Measurements from ENCODE around the gene XYLT1. TPM values are rescaled to one million over a fixed set of nuclear protein-coding genes. Genes with fewer than 3 reads are reported as not detected.
"Not testable (repeated sequence)": the region's sequence is repeated elsewhere in the genome, so short reads cannot be mapped to it uniquely, and the experiment has no call there.

The XYLT1 gene
- total RNA-seq, 2 experiments from 2014 or later, result 59.4 to 60.4 TPM

DNA sequence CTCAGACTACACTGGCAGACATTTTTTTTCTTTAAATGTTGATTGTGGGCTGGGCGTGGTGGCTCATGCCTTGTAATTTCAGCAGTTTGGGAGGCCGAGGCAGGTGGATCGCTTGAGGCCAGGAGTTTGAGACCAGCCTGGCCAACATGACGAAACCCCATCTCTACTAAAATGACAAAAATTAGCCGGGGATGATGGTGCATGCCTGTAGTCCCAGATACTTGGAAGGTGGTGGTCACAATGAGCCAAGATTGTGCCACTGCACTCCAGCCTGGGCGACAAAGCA, 6.4 kb upstream of the XYLT1 start:
- H3K4me1 Mint-ChIP-seq (ENCODE audit: low read depth), result peaks cover 35% of the 10 kb centered on the region
- H3K27ac Mint-ChIP-seq; ATAC-seq; H3K9me3 Mint-ChIP-seq (ENCODE audit: insufficient read depth); H3K4me3 Mint-ChIP-seq; H3K36me3 Mint-ChIP-seq (ENCODE audit: low read depth); DNase-seq; POLR2A ChIA-PET: not testable (repeated sequence)
- CTCF ChIA-PET, result interaction anchor here (1.1 to 2.0 kb wide), 2 partner anchors 60 to 102 kb away, joined by 3 to 18 read pairs; no protein-coding TSS in a partner anchor
- H3K27me3 Mint-ChIP-seq (ENCODE audit: low read depth), result peaks cover 27% of the 10 kb centered on the region

DNA sequence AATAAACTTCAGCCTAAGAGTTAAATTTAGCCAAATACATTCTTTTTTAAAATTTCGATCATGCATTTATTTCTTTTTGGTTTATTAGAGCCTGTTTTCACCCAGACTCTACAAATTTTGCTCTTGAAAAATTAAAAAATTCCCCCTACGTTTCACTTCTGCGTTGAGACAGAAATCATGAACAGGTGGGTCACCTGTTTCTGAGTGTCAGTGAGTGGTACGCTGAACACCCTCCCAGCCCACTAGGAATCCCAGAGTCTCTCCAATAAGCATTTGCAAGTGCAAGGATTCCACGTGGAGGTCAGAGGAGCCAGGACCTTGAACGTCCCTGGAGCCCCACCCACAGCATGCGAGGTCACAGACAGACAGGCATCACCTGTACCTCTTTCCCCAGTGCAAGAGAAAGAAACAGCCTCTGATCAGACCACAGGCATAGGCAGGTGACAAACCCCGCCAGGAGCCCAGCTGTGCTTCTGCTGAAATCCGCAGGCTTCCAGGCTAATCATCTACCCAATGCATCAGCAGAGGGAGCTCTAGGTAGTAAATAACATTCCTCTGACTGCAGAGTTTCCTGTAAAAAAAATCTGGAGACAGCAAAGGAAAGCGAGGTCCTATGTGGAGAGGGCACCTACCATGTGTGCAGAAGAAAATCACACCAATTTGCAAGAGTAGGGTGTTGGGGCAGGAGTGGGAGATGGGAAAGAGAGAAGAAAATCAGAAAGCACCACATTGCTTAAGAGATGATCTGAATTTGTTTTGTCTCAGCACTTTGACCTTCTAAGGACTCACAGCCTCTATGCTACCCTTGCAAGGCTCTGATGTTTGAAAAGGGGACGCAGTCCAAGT, 5.9 kb upstream of the XYLT1 start:
- H3K27me3 Mint-ChIP-seq (ENCODE audit: low read depth), result peaks cover 27% of the 10 kb centered on the region
- H3K36me3 Mint-ChIP-seq (ENCODE audit: low read depth), result no peaks in the 10 kb centered on the region
- no peak overlapping the region for H3K4me3 Mint-ChIP-seq
- H3K4me1 Mint-ChIP-seq (ENCODE audit: low read depth), result peaks cover 35% of the 10 kb centered on the region
- ChIA-PET POLR2A (no interaction called here), CTCF (interaction anchor here (1.1 to 2.0 kb wide), 2 partner anchors 60 to 103 kb away, joined by 3 to 18 read pairs; no protein-coding TSS in a partner anchor)
- H3K27ac Mint-ChIP-seq, result no peak overlapping the region
- H3K9me3 Mint-ChIP-seq (ENCODE audit: insufficient read depth), result no peaks in the 10 kb centered on the region
- DNase-seq (peak; percentile 66), ATAC-seq (peak; percentile 76)

DNA sequence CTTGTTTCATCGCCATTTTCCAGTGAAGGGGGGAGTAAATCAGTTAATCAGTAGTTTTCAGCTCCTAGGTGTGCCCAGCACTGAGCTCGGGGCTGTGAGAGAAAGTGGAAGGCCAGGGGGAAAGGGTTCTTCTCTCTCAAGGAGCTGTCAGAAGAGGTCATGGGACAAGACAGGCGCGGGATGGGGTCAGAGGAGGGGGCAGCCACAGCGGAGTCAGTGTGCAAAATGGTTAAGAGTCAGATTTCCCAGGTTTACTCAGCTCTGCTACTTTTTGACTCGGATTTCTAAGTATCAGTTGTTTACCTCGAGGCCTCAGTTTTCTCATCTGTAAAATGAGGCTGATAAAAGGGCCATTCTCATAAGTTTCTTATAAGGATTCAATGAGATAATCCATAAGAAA, 4.3 kb upstream of the XYLT1 start:
- ChIA-PET POLR2A (no interaction called here), CTCF (interaction anchor here (0.8 to 1.7 kb wide), 8 partner anchors 11 to 281 kb away, joined by 3 to 5 read pairs (median 3); no protein-coding TSS in a partner anchor)
- DNase-seq (no peak), ATAC-seq (no peak)
- H3K4me1 Mint-ChIP-seq (ENCODE audit: low read depth), result peaks cover 38% of the 10 kb centered on the region
- peaks cover 16% of the 10 kb centered on the region for H3K27me3 Mint-ChIP-seq (ENCODE audit: low read depth)
- no peak overlapping the region for H3K4me3 Mint-ChIP-seq
- H3K9me3 Mint-ChIP-seq (ENCODE audit: insufficient read depth), result no peaks in the 10 kb centered on the region
- no peak overlapping the region for H3K27ac Mint-ChIP-seq
- no peaks in the 10 kb centered on the region for H3K36me3 Mint-ChIP-seq (ENCODE audit: low read depth)

DNA sequence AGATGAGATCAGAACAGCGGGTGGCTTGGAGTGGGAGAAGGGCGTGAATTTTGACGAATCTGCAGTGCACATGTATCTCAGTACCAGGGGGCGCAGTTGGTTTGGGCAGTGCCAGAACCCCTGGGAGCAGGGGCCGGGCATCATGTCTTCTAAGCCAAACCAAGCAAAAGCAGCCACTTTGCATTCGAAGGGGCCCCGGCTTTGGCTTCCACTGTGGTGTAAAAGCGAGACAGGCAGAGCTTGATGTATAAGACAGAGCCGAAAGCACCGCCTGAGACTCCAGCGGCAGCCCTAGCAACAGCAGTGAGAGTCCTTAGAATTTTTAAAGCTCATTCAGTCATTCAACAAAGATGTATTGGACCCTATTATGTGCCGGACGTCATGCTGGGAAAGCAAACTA, 3.8 kb upstream of the XYLT1 start:
- peak; percentile 30 for DNase-seq
- ChIA-PET POLR2A (no interaction called here), CTCF (interaction anchor here (0.8 to 1.7 kb wide), 10 partner anchors 11 to 280 kb away, joined by 3 to 5 read pairs (median 3); no protein-coding TSS in a partner anchor)
- peaks cover 3% of the 10 kb centered on the region for H3K36me3 Mint-ChIP-seq (ENCODE audit: low read depth)
- no peak for ATAC-seq
- H3K27me3 Mint-ChIP-seq (ENCODE audit: low read depth), result peaks cover 12% of the 10 kb centered on the region
- peaks cover 38% of the 10 kb centered on the region for H3K4me1 Mint-ChIP-seq (ENCODE audit: low read depth)
- no peaks in the 10 kb centered on the region for H3K9me3 Mint-ChIP-seq (ENCODE audit: insufficient read depth)
- no peak overlapping the region for H3K4me3 Mint-ChIP-seq
- H3K27ac Mint-ChIP-seq, result no peak overlapping the region

DNA sequence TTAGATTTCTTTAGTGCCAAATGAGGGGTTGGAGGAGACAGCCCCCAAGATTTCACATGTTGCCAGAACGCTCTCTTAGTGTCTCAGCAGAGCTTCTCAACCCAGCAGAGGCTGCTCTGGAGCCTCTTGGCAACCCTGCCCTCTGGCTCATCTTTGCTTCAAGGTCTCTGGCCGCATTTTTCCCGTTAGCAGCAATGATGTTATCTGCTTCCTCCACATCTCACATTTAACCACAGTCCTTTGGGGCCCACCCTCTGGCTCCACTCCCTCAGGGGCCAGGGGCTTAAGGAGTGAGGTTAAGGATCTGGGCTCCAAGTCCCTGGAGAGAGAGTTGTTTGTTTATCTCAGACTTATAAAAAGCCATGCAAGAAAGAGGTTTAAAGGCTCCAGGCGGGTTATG, 3.3 kb upstream of the XYLT1 start:
- Mint-ChIP-seq H3K4me1 (ENCODE audit: low read depth) (peaks cover 38% of the 10 kb centered on the region), H3K9me3 (ENCODE audit: insufficient read depth) (no peaks in the 10 kb centered on the region), H3K4me3 (peak overlapping the region; percentile 51), H3K27ac (no peak overlapping the region), H3K36me3 (ENCODE audit: low read depth) (peaks cover 9% of the 10 kb centered on the region), H3K27me3 (ENCODE audit: low read depth) (peaks cover 12% of the 10 kb centered on the region)
- ChIA-PET CTCF (interaction anchor here (0.9 to 1.7 kb wide), 8 partner anchors 10 to 279 kb away, joined by 3 to 5 read pairs (median 4); no protein-coding TSS in a partner anchor), POLR2A (no interaction called here)
- ATAC-seq, result no peak
- peak; percentile 38 for DNase-seq

DNA sequence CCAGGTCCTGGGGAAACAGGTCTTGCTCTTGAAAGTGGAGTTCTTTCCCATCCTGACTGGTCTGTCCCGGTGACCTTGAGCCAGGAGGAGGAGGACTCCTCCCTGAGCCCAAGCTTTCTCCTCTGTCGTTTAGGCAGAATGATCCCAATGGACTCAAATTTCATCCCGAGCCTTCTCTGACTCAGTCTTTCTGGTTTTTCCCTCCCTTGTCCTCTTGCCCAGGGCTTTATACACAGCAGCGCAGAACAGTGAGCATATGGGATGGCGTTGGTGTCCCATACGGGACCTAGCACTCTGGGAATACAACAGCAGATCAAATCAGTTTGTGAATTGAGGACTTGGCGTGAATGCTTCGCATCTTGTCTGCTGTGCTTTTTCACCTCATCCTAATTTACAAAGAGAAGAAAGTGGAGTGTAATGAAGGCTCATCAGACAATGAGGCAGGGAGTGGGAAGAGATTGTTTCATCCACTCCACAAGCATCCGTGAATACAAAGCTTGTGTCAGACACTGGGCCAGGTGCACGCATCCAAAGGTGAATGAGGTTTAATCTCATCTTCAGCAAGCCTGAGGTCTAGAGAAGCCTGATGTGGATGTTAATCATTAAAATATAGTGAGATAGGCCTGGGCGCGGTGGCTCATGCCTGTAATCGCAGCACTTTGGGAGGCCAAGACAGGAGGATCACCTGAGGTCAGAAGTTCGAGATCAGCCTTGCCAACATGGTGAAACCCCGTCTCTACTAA, 1.1 kb upstream of the XYLT1 start:
- Mint-ChIP-seq H3K36me3 (ENCODE audit: low read depth) (peaks cover 29% of the 10 kb centered on the region), H3K27me3 (ENCODE audit: low read depth) (peaks cover 9% of the 10 kb centered on the region), H3K9me3 (ENCODE audit: insufficient read depth) (no peaks in the 10 kb centered on the region), H3K27ac (no peak overlapping the region), H3K4me3 (peak overlapping the region; percentile 67), H3K4me1 (ENCODE audit: low read depth) (peaks cover 52% of the 10 kb centered on the region)
- ChIA-PET POLR2A (interaction anchor here (0.6 kb wide), 1 partner anchor 317 kb away, joined by 3 read pairs; no protein-coding TSS in a partner anchor), CTCF (no interaction called here)
- DNase-seq (no peak), ATAC-seq (no peak)

DNA sequence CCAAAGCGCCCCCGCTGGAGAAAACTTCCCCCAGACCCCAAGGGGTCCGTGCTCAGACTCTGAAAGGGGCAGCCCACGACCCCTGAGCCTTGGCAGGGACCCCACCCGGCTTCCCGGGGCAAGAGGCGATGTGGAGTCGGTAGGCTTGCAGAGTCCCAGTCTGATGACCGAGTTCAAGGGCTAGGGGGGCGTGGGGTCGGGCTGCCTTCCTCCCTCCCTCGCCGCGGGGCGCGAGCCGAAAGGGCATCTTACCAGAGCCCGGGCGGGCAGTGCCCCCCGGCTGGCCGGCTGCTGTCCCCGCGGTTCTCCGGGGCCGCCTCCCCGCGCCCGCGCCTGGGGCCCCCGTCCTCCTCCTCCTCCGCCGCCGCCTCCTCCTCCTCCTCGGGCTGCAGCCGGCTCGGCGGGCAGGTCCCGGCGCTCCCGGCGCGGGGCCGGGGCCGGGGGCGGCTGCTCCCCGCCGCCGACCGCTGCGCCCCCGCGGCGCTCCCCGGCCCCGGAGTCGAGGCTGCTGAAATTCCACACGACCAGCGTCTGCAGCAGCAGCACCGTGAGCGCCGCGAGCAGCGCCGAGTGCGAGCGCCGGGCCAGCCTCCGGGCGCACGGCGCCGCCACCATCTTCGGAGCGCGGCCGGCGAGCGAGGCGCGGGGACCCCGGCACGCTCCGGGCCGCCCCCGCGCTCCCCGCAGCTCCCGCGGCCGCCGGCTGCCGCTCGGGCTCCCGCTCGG, 415 bp downstream of the XYLT1 start:
- Mint-ChIP-seq H3K4me1 (ENCODE audit: low read depth) (peaks cover 56% of the 10 kb centered on the region), H3K27ac (peak overlapping the region; percentile 91), H3K4me3 (peak overlapping the region; percentile 90), H3K36me3 (ENCODE audit: low read depth) (peaks cover 43% of the 10 kb centered on the region), H3K27me3 (ENCODE audit: low read depth) (peaks cover 5% of the 10 kb centered on the region), H3K9me3 (ENCODE audit: insufficient read depth) (no peaks in the 10 kb centered on the region)
- ChIA-PET CTCF (interaction anchor here (1.0 to 3.6 kb wide), 5 partner anchors 30 to 193 kb away, joined by 3 to 25 read pairs (median 4); no protein-coding TSS in a partner anchor), POLR2A (interaction anchor here (1.4 to 3.6 kb wide), 3 partner anchors 99 to 127 kb away, joined by 3 to 17 read pairs (median 6); no protein-coding TSS in a partner anchor)
- DNase-seq (peak; percentile 32), ATAC-seq (peak; percentile 36)

DNA sequence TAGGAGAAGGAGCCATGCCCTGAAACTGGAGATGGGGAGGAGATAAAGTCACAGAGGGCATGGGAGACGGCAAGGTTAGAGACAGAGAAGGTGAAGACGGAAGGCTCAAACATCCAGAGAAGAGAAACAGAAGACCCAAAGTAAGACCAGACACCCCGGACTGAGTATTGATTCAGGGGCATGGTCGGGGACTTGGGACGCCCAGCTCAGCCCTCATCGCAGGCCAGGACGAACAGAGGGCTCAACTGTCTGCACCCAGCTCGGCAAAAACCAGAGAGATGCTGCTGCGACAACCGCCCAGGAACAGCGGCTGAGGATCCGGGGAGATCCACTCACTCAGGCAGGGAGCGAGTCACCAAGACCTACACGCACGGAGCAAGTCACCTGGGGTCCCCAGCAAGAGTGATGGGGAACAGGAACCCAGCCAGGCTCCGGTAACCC, 999 bp downstream of the XYLT1 start:
- H3K36me3 Mint-ChIP-seq (ENCODE audit: low read depth), result peaks cover 46% of the 10 kb centered on the region
- no peaks in the 10 kb centered on the region for H3K9me3 Mint-ChIP-seq (ENCODE audit: insufficient read depth)
- peak overlapping the region; percentile 90 for H3K4me3 Mint-ChIP-seq
- ChIA-PET CTCF (interaction anchor here (0.6 to 3.6 kb wide), 11 partner anchors 13 to 472 kb away, joined by 3 to 25 read pairs (median 5); no protein-coding TSS in a partner anchor), POLR2A (interaction anchor here (1.1 to 3.6 kb wide), 4 partner anchors 98 to 126 kb away, joined by 3 to 17 read pairs (median 6); no protein-coding TSS in a partner anchor)
- ATAC-seq (peak; percentile 58), DNase-seq (peak; percentile 44)
- peaks cover 53% of the 10 kb centered on the region for H3K4me1 Mint-ChIP-seq (ENCODE audit: low read depth)
- peaks cover under 1% of the 10 kb centered on the region for H3K27me3 Mint-ChIP-seq (ENCODE audit: low read depth)
- H3K27ac Mint-ChIP-seq, result peak overlapping the region; percentile 91

DNA sequence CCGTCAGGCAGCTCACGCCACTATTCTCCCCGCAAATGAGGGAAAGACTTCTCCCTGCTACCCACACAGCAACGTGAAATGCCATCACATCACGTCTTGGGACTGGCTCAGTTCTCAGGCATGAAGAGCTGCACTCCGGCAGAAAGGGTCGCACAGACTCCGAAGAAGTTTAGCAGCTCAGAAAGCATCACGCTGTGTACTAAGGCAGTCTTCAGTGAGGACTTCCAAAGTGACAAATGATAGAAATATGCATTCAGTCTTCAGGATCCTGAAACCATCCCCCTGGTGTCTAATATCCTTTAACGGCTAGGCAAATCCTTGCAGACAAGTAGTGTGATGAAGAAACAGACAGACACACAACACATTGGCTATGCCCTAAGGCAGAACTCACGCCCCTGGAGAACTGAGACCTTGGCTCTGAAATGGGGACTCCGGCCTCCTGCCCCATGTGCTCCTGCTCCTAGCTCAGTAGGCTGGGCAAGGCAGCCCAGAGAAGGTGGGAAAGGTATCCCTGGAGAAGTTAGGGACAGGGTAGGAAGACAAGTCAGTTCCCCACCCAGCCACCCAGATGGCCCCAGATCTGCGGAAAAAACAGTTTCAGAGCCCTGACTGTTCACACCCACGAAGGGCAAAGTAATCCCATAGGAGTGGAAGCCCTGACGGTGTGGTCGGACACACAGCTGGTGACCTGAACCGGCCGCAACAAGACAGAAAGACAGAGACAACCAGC, 1.6 kb downstream of the XYLT1 start:
- POLR2A ChIA-PET, result interaction anchor here (0.6 to 3.6 kb wide), 5 partner anchors 97 to 244 kb away, joined by 3 to 17 read pairs (median 5); no protein-coding TSS in a partner anchor
- H3K4me1 Mint-ChIP-seq (ENCODE audit: low read depth), result peaks cover 47% of the 10 kb centered on the region

DNA sequence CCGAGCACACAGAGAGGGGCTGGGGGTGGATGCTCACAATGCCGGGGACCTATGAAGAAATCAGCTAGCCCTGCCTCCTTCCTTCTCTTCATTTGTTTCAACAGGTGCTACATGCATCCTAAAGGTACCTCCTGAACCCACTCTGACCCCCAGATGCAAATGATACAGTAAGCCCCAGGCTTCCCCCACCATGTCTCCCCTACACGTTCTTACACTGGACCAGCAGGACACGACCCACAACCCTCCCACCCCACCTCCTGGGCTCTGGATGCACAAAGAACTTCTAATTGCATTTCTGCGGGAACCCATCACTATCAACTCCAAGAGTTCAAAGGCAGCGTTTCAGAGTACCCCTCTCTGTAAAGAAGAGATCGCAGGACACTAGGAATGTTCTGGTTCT, 2.1 kb downstream of the XYLT1 start:
- ChIA-PET POLR2A (interaction anchor here (0.6 to 3.6 kb wide), 5 partner anchors 99 to 243 kb away, joined by 3 to 17 read pairs (median 5); no protein-coding TSS in a partner anchor), CTCF (interaction anchor here (1.0 to 3.6 kb wide), 18 partner anchors 10 to 607 kb away, joined by 3 to 25 read pairs (median 6); no protein-coding TSS in a partner anchor)
- Mint-ChIP-seq H3K27ac (peak overlapping the region; percentile 91), H3K4me1 (ENCODE audit: low read depth) (peaks cover 45% of the 10 kb centered on the region), H3K4me3 (peak overlapping the region; percentile 90), H3K27me3 (ENCODE audit: low read depth) (no peaks in the 10 kb centered on the region), H3K36me3 (ENCODE audit: low read depth) (peaks cover 53% of the 10 kb centered on the region), H3K9me3 (ENCODE audit: insufficient read depth) (no peaks in the 10 kb centered on the region)
- no peak for ATAC-seq
- DNase-seq, result no peak

More for the DNA sequence above, 1.6 kb downstream of the XYLT1 start:
- peak overlapping the region; percentile 91 for H3K27ac Mint-ChIP-seq
- no peaks in the 10 kb centered on the region for H3K27me3 Mint-ChIP-seq (ENCODE audit: low read depth)
- peak overlapping the region; percentile 90 for H3K4me3 Mint-ChIP-seq
- ATAC-seq (peak; percentile 5), DNase-seq (no peak)
- peaks cover 48% of the 10 kb centered on the region for H3K36me3 Mint-ChIP-seq (ENCODE audit: low read depth)
- no peaks in the 10 kb centered on the region for H3K9me3 Mint-ChIP-seq (ENCODE audit: insufficient read depth)
- CTCF ChIA-PET, result interaction anchor here (0.6 to 3.6 kb wide), 20 partner anchors 10 to 608 kb away, joined by 3 to 25 read pairs (median 6); no protein-coding TSS in a partner anchor

Measured in activated CD8-positive, alpha-beta T cell treated with anti-CD3 and anti-CD28 coated beads, Interleukin-2, amount 10 ng/mL, durations not matched to agents 7 days and 5 days (primary cell).